ENCODE results near the gene LIN28A.

The LIN28A gene

DNA sequence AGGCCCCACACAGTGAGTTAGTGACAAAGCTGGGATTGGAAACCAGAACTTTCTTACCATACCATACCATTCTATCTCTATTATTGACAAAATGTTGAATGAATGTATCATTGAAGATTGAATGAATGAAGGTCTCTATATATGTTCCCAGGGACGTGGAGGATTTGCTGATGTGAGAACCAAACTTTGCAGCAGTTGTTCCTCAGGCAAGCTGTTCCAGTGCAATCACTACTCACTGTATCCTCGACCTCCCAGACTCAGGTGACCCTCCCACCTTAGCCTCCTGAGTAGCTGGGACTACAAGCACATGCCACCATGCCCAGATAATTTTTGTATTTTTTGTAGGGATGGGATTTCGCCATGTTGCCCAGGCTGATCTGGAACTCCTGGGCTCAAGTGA is 11.6 kb upstream of the LIN28A start:
- H3K36me3 ChIP-seq (ENCODE audit: control insufficient read depth in 4 of 4, insufficient read depth in 4 of 4, low read length in 3 of 4), result no peaks in the 10 kb centered on the region
- ChIA-PET CTCF (interaction anchor here (1.2 to 1.6 kb wide), 2 partner anchors 16 to 19 kb away, joined by 3 read pairs; no protein-coding TSS in a partner anchor), POLR2A (no interaction called here)
- H3K9me3 ChIP-seq (ENCODE audit: control extremely low read depth in 1 of 5, control insufficient read depth in 4 of 5, insufficient read depth in 2 of 5, low read depth in 1 of 5, low read length in 4 of 5), result no peaks in the 10 kb centered on the region
- H3K4me1 ChIP-seq (ENCODE audit: control extremely low read depth in 1 of 4, control insufficient read depth in 4 of 4, insufficient read depth in 4 of 4, low read length in 3 of 4), result no peaks in the 10 kb centered on the region
- H3K27me3 ChIP-seq (replicated peaks in 2 of 5; ENCODE audit: control insufficient read depth in 4 of 5, insufficient read depth in 5 of 5, low read length in 4 of 5), result peaks cover 0 to 7% (median 2%) of the 10 kb centered on the region in 5 experiments
- H3K27ac ChIP-seq (ENCODE audit: insufficient read depth in 1 of 2, low read depth in 1 of 2, low read length in 2 of 2, poor library complexity in 1 of 2, severe bottlenecking in 2 of 2), result no peak overlapping the region
- H3K4me3 ChIP-seq (ENCODE audit: control insufficient read depth in 1 of 7, extremely low read depth in 1 of 7, insufficient read depth in 4 of 7, low read depth in 2 of 7, low read length in 6 of 7), result no peak overlapping the region
- DNase-seq, result peak in 1 of 3 donors; percentile 26
- whole genome bisulfite sequencing (ENCODE audit: insufficient coverage), result 100% methylated on average over 1 of the region's 3 CpGs

DNA sequence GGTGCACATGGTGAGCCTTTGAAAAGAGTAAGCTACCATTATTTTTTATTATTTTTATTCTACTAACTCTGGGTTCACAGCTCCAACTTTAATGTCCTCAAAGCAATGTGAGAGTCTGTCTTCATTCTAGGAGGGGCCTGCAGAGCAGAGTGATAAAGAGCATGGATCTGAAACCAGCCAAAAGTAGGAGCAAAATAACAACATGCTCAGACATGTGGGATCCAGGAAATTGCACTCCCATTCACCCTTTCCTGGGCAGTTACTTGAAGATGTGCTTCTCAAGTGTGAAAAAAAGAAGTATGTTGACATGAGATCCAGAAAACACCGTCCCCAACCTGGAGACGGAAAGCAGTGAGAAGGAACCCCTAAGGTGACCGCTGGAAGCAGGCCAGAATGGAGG is 8.7 kb upstream of the LIN28A start:
- Histone ChIP-seq H3K36me3 (ENCODE audit: control insufficient read depth in 4 of 4, insufficient read depth in 4 of 4, low read length in 3 of 4) (no peaks in the 10 kb centered on the region), H3K27me3 (replicated peaks in 2 of 5; ENCODE audit: control insufficient read depth in 4 of 5, insufficient read depth in 5 of 5, low read length in 4 of 5) (peaks cover 0 to 19% (median 2%) of the 10 kb centered on the region in 5 experiments), H3K4me1 (ENCODE audit: control extremely low read depth in 1 of 4, control insufficient read depth in 4 of 4, insufficient read depth in 4 of 4, low read length in 3 of 4) (no peaks in the 10 kb centered on the region), H3K9me3 (ENCODE audit: control extremely low read depth in 1 of 5, control insufficient read depth in 4 of 5, insufficient read depth in 2 of 5, low read depth in 1 of 5, low read length in 4 of 5) (no peaks in the 10 kb centered on the region), H3K27ac (ENCODE audit: insufficient read depth in 1 of 2, low read depth in 1 of 2, low read length in 2 of 2, poor library complexity in 1 of 2, severe bottlenecking in 2 of 2) (no peak overlapping the region), H3K4me3 (ENCODE audit: control insufficient read depth in 1 of 7, extremely low read depth in 1 of 7, insufficient read depth in 4 of 7, low read depth in 2 of 7, low read length in 6 of 7) (no peak overlapping the region)
- ChIA-PET POLR2A (interaction anchor here (0.7 kb wide), 1 partner anchor 30 kb away, joined by 4 read pairs; the partner anchor contains the start of gene DHDDS), CTCF (interaction anchor here (1.5 to 1.6 kb wide), 2 partner anchors 10 to 15 kb away, joined by 4 read pairs; no protein-coding TSS in a partner anchor)
- no peak for DNase-seq
- WGBS (ENCODE audit: insufficient coverage), result 90% methylated on average over 3 of the region's 3 CpGs

DNA sequence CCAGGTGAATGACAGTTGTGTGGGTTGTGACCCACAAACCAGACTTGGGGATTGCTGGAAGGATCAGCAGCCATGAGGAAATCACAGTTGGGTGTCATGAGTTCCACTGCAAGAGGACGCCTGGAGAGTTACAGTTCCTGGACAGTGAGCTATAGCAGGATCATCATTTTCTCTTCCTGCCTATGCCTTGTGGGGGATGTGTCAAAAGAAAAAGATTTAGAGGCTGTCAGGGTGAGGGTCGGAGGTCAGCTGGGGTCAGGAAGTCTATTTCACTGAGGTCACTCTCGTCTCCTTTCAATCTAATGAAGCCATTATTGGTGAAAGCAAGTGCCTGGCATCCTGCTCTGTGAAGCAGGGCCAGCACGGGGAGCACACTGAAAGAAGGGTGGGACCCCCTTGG is 7.0 kb upstream of the LIN28A start:
- Histone ChIP-seq H3K36me3 (ENCODE audit: control insufficient read depth in 4 of 4, insufficient read depth in 4 of 4, low read length in 3 of 4) (no peaks in the 10 kb centered on the region), H3K4me1 (ENCODE audit: control extremely low read depth in 1 of 4, control insufficient read depth in 4 of 4, insufficient read depth in 4 of 4, low read length in 3 of 4) (no peaks in the 10 kb centered on the region), H3K4me3 (ENCODE audit: control insufficient read depth in 1 of 7, extremely low read depth in 1 of 7, insufficient read depth in 4 of 7, low read depth in 2 of 7, low read length in 6 of 7) (no peak overlapping the region), H3K27me3 (replicated peaks in 2 of 5; ENCODE audit: control insufficient read depth in 4 of 5, insufficient read depth in 5 of 5, low read length in 4 of 5) (peaks cover 0 to 21% (median 3%) of the 10 kb centered on the region in 5 experiments), H3K9me3 (ENCODE audit: control extremely low read depth in 1 of 5, control insufficient read depth in 4 of 5, insufficient read depth in 2 of 5, low read depth in 1 of 5, low read length in 4 of 5) (no peaks in the 10 kb centered on the region), H3K27ac (ENCODE audit: insufficient read depth in 1 of 2, low read depth in 1 of 2, low read length in 2 of 2, poor library complexity in 1 of 2, severe bottlenecking in 2 of 2) (no peak overlapping the region)
- ChIA-PET POLR2A (interaction anchor here (1.2 kb wide), 1 partner anchor 29 kb away, joined by 3 read pairs; the partner anchor contains the start of gene DHDDS), CTCF (no interaction called here)
- 42% methylated on average over 4 of the region's 4 CpGs for WGBS (ENCODE audit: insufficient coverage)
- no peak for DNase-seq

DNA sequence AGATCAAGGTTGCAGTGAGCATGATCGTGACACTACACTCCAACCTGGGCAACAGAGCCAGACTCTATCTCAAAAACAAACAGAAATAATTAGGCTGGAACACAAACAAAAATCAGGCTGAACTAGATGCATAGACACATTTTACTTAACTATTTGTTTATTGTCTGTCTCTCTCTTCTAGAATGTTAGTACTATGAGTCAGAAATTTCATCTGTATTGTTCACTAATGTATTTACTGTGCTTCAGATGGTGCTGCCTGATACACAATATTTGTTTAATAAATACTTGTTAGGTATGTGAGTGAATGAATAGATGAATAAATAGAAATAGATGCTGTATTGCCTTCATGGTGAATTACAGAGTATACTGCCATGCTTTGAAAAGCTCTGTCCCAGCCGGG is 6.0 kb upstream of the LIN28A start:
- Histone ChIP-seq H3K27me3 (replicated peaks in 2 of 5; ENCODE audit: control insufficient read depth in 4 of 5, insufficient read depth in 5 of 5, low read length in 4 of 5) (peaks cover 0 to 30% (median 10%) of the 10 kb centered on the region in 5 experiments), H3K4me1 (ENCODE audit: control extremely low read depth in 1 of 4, control insufficient read depth in 4 of 4, insufficient read depth in 4 of 4, low read length in 3 of 4) (peaks cover 0 to 10% (median 7%) of the 10 kb centered on the region in 4 experiments), H3K36me3 (ENCODE audit: control insufficient read depth in 4 of 4, insufficient read depth in 4 of 4, low read length in 3 of 4) (no peaks in the 10 kb centered on the region), H3K4me3 (ENCODE audit: control insufficient read depth in 1 of 7, extremely low read depth in 1 of 7, insufficient read depth in 4 of 7, low read depth in 2 of 7, low read length in 6 of 7) (no peak overlapping the region), H3K9me3 (ENCODE audit: control extremely low read depth in 1 of 5, control insufficient read depth in 4 of 5, insufficient read depth in 2 of 5, low read depth in 1 of 5, low read length in 4 of 5) (no peaks in the 10 kb centered on the region), H3K27ac (ENCODE audit: insufficient read depth in 1 of 2, low read depth in 1 of 2, low read length in 2 of 2, poor library complexity in 1 of 2, severe bottlenecking in 2 of 2) (no peak overlapping the region)
- ChIA-PET CTCF (interaction anchor here (0.8 to 4.6 kb wide), 3 partner anchors 12 to 41 kb away, joined by 3 to 29 read pairs (median 9); no protein-coding TSS in a partner anchor), POLR2A (interaction anchor here (1.2 kb wide), 1 partner anchor 28 kb away, joined by 3 read pairs; the partner anchor contains the start of gene DHDDS)
- DNase-seq, result no peak
- no CpG with 5 or more reads among the region's 2 CpGs for WGBS (ENCODE audit: insufficient coverage)

DNA sequence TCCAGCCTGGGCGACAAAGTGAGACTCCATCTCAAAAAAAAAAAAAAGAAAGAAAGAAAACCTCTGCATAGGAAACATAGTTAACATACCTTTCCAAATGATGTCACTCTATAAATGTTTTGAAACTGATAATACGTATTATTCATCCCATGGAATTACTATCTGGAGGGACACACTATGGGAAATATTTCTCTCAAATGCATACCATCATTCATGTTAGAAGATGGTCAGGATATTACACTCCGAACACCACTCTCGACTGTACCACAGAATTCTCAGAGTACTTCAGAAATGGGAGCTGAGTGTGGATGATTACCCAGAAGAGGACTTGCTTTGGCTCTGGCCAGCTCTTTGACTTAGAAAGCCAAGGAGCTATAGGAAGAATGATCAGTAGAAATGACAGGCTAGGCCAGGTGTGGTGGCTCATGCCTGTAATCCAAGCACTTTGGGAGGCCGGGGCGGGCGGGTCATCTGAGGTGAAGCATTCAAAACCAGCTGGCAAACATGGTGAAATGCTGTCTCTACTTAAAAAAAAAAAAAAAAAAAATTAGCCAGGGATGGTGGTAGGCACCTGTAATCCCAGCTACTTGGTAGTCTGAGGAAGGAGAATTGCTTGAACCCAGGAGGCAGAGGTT is 5.2 kb upstream of the LIN28A start:
- peaks cover 0 to 38% (median 16%) of the 10 kb centered on the region in 5 experiments for H3K27me3 ChIP-seq (replicated peaks in 2 of 5; ENCODE audit: control insufficient read depth in 4 of 5, insufficient read depth in 5 of 5, low read length in 4 of 5)
- no peak overlapping the region for H3K27ac ChIP-seq (ENCODE audit: insufficient read depth in 1 of 2, low read depth in 1 of 2, low read length in 2 of 2, poor library complexity in 1 of 2, severe bottlenecking in 2 of 2)
- DNase-seq, result no peak
- POLR2A ChIA-PET, result no interaction called here
- H3K9me3 ChIP-seq (ENCODE audit: control extremely low read depth in 1 of 5, control insufficient read depth in 4 of 5, insufficient read depth in 2 of 5, low read depth in 1 of 5, low read length in 4 of 5), result no peaks in the 10 kb centered on the region
- no peak overlapping the region for H3K4me3 ChIP-seq (ENCODE audit: control insufficient read depth in 1 of 7, extremely low read depth in 1 of 7, insufficient read depth in 4 of 7, low read depth in 2 of 7, low read length in 6 of 7)
- WGBS (ENCODE audit: insufficient coverage), result 96% methylated on average over 3 of the region's 7 CpGs
- H3K4me1 ChIP-seq (ENCODE audit: control extremely low read depth in 1 of 4, control insufficient read depth in 4 of 4, insufficient read depth in 4 of 4, low read length in 3 of 4), result peaks cover 0 to 11% (median 7%) of the 10 kb centered on the region in 4 experiments
- CTCF ChIA-PET, result interaction anchor here (0.8 to 4.6 kb wide), 3 partner anchors 12 to 41 kb away, joined by 3 to 29 read pairs (median 9); no protein-coding TSS in a partner anchor
- no peaks in the 10 kb centered on the region for H3K36me3 ChIP-seq (ENCODE audit: control insufficient read depth in 4 of 4, insufficient read depth in 4 of 4, low read length in 3 of 4)

DNA sequence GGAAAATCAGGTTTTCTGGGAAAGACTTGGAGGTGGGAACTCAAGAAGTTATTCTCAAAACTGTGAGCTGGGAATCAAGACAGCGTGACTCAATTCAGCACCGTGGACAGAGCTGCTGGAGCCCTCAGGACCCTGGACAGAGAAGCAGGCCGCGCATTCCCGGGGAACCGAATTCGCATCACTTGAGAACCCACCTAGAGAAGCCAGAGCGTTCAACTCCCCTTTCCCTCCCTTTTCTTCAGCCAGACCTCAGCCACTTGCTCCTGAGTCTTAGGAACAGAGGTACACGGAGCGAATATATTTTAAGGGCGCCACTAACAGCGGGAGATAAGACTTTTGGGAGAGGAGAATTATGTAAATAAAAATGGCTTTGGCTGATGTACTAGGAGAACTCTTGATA is 2.0 kb upstream of the LIN28A start:
- 1% methylated on average over 12 of the region's 12 CpGs for WGBS (ENCODE audit: insufficient coverage)
- Histone ChIP-seq H3K9me3 (ENCODE audit: control extremely low read depth in 1 of 5, control insufficient read depth in 4 of 5, insufficient read depth in 2 of 5, low read depth in 1 of 5, low read length in 4 of 5) (no peaks in the 10 kb centered on the region), H3K36me3 (ENCODE audit: control insufficient read depth in 4 of 4, insufficient read depth in 4 of 4, low read length in 3 of 4) (no peaks in the 10 kb centered on the region), H3K4me1 (ENCODE audit: control extremely low read depth in 1 of 4, control insufficient read depth in 4 of 4, insufficient read depth in 4 of 4, low read length in 3 of 4) (peaks cover 0 to 14% (median 13%) of the 10 kb centered on the region in 4 experiments), H3K4me3 (ENCODE audit: control insufficient read depth in 1 of 7, extremely low read depth in 1 of 7, insufficient read depth in 4 of 7, low read depth in 2 of 7, low read length in 6 of 7) (no peak overlapping the region), H3K27ac (ENCODE audit: insufficient read depth in 1 of 2, low read depth in 1 of 2, low read length in 2 of 2, poor library complexity in 1 of 2, severe bottlenecking in 2 of 2) (no peak overlapping the region), H3K27me3 (replicated peaks in 2 of 5; ENCODE audit: control insufficient read depth in 4 of 5, insufficient read depth in 5 of 5, low read length in 4 of 5) (peaks cover 3 to 67% (median 36%) of the 10 kb centered on the region in 5 experiments)
- DNase-seq, result peak; percentile 64 to 84 (median 78)
- ChIA-PET CTCF (interaction anchor here (1.6 to 4.6 kb wide), 2 partner anchors 8 to 11 kb away, joined by 4 to 29 read pairs; no protein-coding TSS in a partner anchor), POLR2A (interaction anchor here (0.6 kb wide), 1 partner anchor 399 kb away, joined by 3 read pairs; no protein-coding TSS in a partner anchor)
